Measurements from ENCODE around the gene KARS1. TPM values are rescaled to one million over a fixed set of nuclear protein-coding genes. Genes with fewer than 3 reads are reported as not detected.

The KARS1 gene
- total and polyA plus RNA-seq, 2 of the 4 experiments (the other 2 are of a cell fraction): 122 to 228 TPM

DNA sequence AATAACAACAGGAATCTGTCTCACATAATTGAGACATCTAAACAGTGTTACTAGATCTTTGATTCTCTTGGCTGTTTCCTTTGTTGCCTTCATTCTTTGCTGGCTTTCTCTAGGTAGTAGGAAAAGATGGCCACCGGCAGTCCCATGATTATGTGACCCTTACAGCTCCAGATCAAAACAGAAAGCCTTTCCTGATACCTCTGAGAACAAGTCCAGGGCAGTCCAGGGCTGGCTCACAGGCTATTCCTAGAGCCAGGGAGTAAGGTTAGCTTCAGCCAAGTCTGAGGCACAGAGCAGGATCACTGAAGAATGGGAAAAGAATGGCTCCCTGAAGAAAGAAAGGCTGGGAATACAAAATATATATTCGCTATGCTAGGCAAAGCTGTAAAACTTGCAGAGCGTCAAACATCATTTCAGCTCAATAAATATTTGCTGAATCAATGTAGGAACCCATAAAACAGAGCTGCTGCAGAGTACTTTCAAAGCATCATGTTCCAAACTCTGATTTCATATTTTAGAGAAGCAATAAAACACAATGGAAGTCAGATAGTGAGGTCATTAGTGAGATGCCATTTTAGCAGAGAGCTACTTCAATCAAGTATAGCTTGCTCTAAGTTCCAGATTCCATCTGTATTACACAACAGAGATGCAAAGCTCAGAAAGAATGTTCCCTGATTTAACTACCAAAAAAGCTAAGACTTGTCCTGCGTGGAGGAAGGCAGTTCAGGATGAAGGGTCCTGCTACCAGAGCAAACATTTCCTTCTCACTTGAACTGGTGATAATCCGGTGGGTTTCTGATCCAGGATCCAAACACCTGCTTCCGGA, 47.8 kb downstream of the KARS1 start:
- Histone ChIP-seq H3K18ac (ENCODE audit: low read depth, low read length) (no peak overlapping the region), H3K56ac (ENCODE audit: extremely low read depth, insufficient read depth, low read length) (no peak overlapping the region), H3K4me1 (ENCODE audit: control insufficient read depth, insufficient read depth, low read length) (peaks cover 3% of the 10 kb centered on the region), H3K36me3 (ENCODE audit: control insufficient read depth, insufficient read depth, low read length) (peaks cover 26% of the 10 kb centered on the region), H3K23ac (ENCODE audit: low read depth, low read length) (no peak overlapping the region), H3K27me3 (ENCODE audit: control insufficient read depth, insufficient read depth, low read length) (no peaks in the 10 kb centered on the region), H4K20me1 (ENCODE audit: insufficient read depth, low read length) (no peaks in the 10 kb centered on the region), H3K9ac (ENCODE audit: low read depth, low read length) (no peak overlapping the region), H4K8ac (ENCODE audit: low read depth in 2 of 2, low read length in 2 of 2) (no peak overlapping the region), H3K9me3 (ENCODE audit: control insufficient read depth, insufficient read depth, low read length) (peaks cover 3% of the 10 kb centered on the region; the same call in 1 of the 2 replicates), H3K4me3 (ENCODE audit: insufficient read depth, low read depth, low read length) (no peak overlapping the region), H3K14ac (replicated peaks; ENCODE audit: low read depth, low read length) (no peak overlapping the region), H3K27ac (ENCODE audit: insufficient read depth, low read length) (no peak overlapping the region; the same call in 1 of the 2 replicates), H2BK20ac (ENCODE audit: low read depth, low read length) (no peak overlapping the region), H2BK15ac (ENCODE audit: low read depth, low read length) (no peak overlapping the region), H3K9me1 (ENCODE audit: insufficient read depth, low read length) (peaks cover 3% of the 10 kb centered on the region; the same call in 1 of the 2 replicates), H3K4ac (ENCODE audit: low read depth, low read length) (no peak overlapping the region), H2BK5ac (ENCODE audit: low read depth, low read length, poor library complexity, severe bottlenecking) (no peak overlapping the region), H3K4me2 (ENCODE audit: low read depth, low read length) (no peak overlapping the region), H3K79me1 (ENCODE audit: low read depth in 1 of 2, low read length in 2 of 2) (0 out of 4 replicates have a peak, but pooled peaks cover 0 to 3% of the 10 kb centered on the region in 2 experiments), H2AK5ac (ENCODE audit: low read depth, low read length) (no peak overlapping the region), H2AK9ac (replicated peaks; ENCODE audit: low read depth, low read length, poor library complexity) (no peak overlapping the region), H4K5ac (ENCODE audit: low read depth, low read length) (no peak overlapping the region; the same call in 1 of the 2 replicates), H4K91ac (ENCODE audit: insufficient read depth, low read depth, low read length) (no peak overlapping the region), H2AFZ (replicated peaks; ENCODE audit: low read length, poor library complexity) (no peak overlapping the region), H2BK120ac (ENCODE audit: low read depth, low read length) (no peak overlapping the region)
- TSS peak; percentile 34 for BruUV-seq (replicated peaks)
- WGBS, 2 experiments (ENCODE audit: extremely low coverage in 2 of 2, insufficient read length in 1 of 2): no CpG with 5 or more reads among the region's 6 CpGs
- CTCF ChIA-PET: no interaction called here
- ATAC-seq (ENCODE audit: low read depth) (peak; percentile 94), DNase-seq (peak; percentile 60)
- intact Hi-C loops (cut with micrococcal nuclease) (no loop called here), dilution Hi-C loops (cut with HindIII; ENCODE audit: low sequenced_read_pairs, unreplicated experiment) (no loop called here), in situ Hi-C loops (cut with MboI; ENCODE audit: low sequenced_read_pairs) (loop anchor here (25.0 kb wide), 1 partner anchor 387 kb away; the partner anchor contains the start of genes CTRB1 and CTRB2)
- no peak for TF ChIP-seq MXI1 (IDR thresholded peaks at IDR 0.05; ENCODE audit: borderline replicate concordance, low read depth, low read length)
- no peak for TF ChIP-seq RAD21 (IDR thresholded peaks at IDR 0.05; ENCODE audit: low read length)
- TF ChIP-seq NFE2L2 (IDR thresholded peaks at IDR 0.05; ENCODE audit: low read depth, low read length): no peak
- TF ChIP-seq, protein P1, sequence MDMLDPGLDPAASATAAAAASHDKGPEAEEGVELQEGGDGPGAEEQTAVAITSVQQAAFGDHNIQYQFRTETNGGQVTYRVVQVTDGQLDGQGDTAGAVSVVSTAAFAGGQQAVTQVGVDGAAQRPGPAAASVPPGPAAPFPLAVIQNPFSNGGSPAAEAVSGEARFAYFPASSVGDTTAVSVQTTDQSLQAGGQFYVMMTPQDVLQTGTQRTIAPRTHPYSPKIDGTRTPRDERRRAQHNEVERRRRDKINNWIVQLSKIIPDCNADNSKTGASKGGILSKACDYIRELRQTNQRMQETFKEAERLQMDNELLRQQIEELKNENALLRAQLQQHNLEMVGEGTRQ (IDR thresholded peaks at IDR 0.05; ENCODE audit: low read depth, low read length): no peak
- TF ChIP-seq FOS (IDR thresholded peaks at IDR 0.05; ENCODE audit: low read depth, low read length): no peak
- peak; percentile 66 for TF ChIP-seq CEBPB (IDR thresholded peaks at IDR 0.05; ENCODE audit: low read depth, low read length)
- TF ChIP-seq RFX5 (IDR thresholded peaks at IDR 0.05; ENCODE audit: low read depth, low read length): no peak
- POLR2A ChIA-PET (ENCODE audit: unreplicated experiment): no interaction called here
